HFFc6 (cell line): Measurements from ENCODE around the gene XXYLT1. TPM values are rescaled to one million over a fixed set of nuclear protein-coding genes. Genes with fewer than 3 reads are reported as not detected.
A peak's percentile ranks its signal among the peaks of the same experiment; 100 is the strongest.

Experiments
- DNase-seq: peaks from one replicate; pipeline ENCODE4 v3.0.0-alpha.2; 2018
- H3K27ac Mint-ChIP-seq: 2 replicates; pipeline ENCODE4 v1.8.0; 2020; ENCODE audit warnings: mild to moderate bottlenecking, mixed read lengths
- H3K27me3 Mint-ChIP-seq: 2 replicates; pipeline ENCODE4 v1.8.0; 2021; ENCODE audit warnings: mild to moderate bottlenecking, moderate library complexity, mixed read lengths; ENCODE audit not compliant: insufficient read depth
- H3K36me3 Mint-ChIP-seq: 2 replicates; pipeline ENCODE4 v1.8.0; 2021; ENCODE audit warnings: low read depth, mixed read lengths
- H3K4me1 Mint-ChIP-seq: 2 replicates; pipeline ENCODE4 v1.8.0; 2020; ENCODE audit warnings: low read depth, mixed read lengths
- H3K4me3 Mint-ChIP-seq: 2 replicates; pipeline ENCODE4 v1.8.0; 2020; ENCODE audit warnings: mild to moderate bottlenecking, moderate library complexity, mixed read lengths
- H3K9me3 Mint-ChIP-seq: 2 replicates; pipeline ENCODE4 v1.8.0; 2020; ENCODE audit warnings: mild to moderate bottlenecking, mixed read lengths
- total RNA-seq, 6 experiments: library from RNA; stranded (reverse); fragmentation: NEBNext Ultra II Directional; extraction: Animal tissue kit (Norgen Biotek cat#: 25700); gene quantifications; 2 replicates in 1 of 6; 3 replicates in 5 of 6; pipeline ENCODE4 v1.2.3, GENCODE V29; 2021
- TF ChIP-seq, protein P1 (sequence below): fragments of 200-600 bp; sonication (generic); IDR thresholded peaks from 2 replicates; pipeline ENCODE4 v1.5.0; 2021; ENCODE audit warnings: antibody characterized with exemption, mild to moderate bottlenecking

Gene XXYLT1
- total RNA-seq, 6 experiments from 2014 or later = 16.9 to 24.2 (median 18.3) TPM

DNA sequence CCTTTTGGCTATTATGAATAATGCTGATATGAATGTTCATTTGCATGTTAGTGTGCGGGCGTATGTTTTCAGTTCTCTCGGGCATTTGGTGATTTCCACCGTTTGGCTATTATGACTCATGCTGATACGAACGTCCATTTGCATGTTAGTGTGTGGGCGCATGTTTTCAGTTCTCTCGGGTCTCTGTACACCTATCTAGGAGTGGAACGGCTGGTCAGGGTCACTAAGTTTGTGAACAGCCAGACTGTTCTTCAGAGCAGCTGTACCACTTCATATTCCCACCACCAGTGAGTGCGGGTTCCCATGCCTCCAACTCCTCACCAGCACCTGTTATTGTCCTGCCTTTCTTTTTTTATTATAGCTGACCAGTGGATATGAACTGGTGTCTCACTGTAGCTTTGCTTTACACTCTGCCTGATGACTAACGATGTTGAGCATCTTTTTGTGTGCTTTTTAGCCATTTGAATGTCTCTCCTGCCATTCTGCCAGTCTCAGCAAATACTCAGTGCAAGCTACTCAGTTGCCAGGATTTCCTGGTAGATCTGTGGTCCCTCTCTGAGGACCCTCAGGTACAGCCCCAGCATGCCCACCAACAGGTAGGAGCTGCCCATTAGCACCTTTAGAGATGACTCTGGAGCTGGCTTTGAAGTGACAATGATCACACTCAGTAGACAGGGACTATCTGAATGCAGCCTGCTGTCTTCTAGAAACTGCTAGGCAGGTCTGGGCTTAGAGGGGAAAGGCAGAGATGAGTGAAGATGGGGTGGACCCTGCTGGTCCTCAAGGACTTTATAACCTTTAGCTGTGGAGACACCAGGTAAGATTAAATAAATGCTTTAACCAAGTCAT, 141.1 kb downstream of the XXYLT1 start:
- Mint-ChIP-seq H3K4me3 (no peak overlapping the region), H3K9me3 (no peaks in the 10 kb centered on the region), H3K27ac (no peak overlapping the region), H3K36me3 (peaks cover 6% of the 10 kb centered on the region; the same call in 1 of the 2 replicates), H3K27me3 (peaks cover 1% of the 10 kb centered on the region), H3K4me1 (peaks cover 22% of the 10 kb centered on the region)
- TF ChIP-seq, protein P1, sequence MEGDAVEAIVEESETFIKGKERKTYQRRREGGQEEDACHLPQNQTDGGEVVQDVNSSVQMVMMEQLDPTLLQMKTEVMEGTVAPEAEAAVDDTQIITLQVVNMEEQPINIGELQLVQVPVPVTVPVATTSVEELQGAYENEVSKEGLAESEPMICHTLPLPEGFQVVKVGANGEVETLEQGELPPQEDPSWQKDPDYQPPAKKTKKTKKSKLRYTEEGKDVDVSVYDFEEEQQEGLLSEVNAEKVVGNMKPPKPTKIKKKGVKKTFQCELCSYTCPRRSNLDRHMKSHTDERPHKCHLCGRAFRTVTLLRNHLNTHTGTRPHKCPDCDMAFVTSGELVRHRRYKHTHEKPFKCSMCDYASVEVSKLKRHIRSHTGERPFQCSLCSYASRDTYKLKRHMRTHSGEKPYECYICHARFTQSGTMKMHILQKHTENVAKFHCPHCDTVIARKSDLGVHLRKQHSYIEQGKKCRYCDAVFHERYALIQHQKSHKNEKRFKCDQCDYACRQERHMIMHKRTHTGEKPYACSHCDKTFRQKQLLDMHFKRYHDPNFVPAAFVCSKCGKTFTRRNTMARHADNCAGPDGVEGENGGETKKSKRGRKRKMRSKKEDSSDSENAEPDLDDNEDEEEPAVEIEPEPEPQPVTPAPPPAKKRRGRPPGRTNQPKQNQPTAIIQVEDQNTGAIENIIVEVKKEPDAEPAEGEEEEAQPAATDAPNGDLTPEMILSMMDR = no peak
- no peak for DNase-seq

DNA sequence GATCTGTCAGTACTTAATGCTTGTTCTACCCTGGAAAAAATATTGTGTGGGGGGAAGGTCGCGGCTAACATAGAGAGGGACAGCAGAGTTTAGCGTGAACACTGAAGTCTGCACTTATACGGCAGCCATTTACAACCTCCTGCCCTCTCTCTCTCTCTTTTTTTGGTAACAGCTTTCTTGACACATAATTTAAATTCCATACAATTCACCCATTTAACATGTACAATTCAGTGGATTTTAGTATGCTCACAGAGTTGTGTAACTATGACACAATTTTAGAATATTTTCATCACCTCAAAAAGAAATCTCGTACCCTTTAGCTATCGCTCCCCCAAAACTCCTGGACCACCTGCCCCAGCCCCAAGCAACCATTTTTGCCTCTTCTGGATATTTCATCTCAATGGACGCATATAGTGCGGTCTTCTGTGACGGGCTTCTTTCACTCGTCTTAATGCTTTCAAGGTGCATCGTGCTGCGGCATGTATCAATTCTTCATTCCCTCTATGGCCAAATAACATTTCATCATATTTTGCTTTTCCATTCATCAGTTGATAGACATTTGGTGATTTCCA, 141.8 kb downstream of the XXYLT1 start:
- TF ChIP-seq, protein P1 = no peak
- peaks cover 1% of the 10 kb centered on the region for H3K27me3 Mint-ChIP-seq
- no peak overlapping the region for H3K27ac Mint-ChIP-seq
- peaks cover 22% of the 10 kb centered on the region for H3K4me1 Mint-ChIP-seq
- no peak overlapping the region for H3K4me3 Mint-ChIP-seq
- DNase-seq = no peak
- peaks cover 6% of the 10 kb centered on the region; the same call in 1 of the 2 replicates for H3K36me3 Mint-ChIP-seq
- H3K9me3 Mint-ChIP-seq = no peaks in the 10 kb centered on the region

DNA sequence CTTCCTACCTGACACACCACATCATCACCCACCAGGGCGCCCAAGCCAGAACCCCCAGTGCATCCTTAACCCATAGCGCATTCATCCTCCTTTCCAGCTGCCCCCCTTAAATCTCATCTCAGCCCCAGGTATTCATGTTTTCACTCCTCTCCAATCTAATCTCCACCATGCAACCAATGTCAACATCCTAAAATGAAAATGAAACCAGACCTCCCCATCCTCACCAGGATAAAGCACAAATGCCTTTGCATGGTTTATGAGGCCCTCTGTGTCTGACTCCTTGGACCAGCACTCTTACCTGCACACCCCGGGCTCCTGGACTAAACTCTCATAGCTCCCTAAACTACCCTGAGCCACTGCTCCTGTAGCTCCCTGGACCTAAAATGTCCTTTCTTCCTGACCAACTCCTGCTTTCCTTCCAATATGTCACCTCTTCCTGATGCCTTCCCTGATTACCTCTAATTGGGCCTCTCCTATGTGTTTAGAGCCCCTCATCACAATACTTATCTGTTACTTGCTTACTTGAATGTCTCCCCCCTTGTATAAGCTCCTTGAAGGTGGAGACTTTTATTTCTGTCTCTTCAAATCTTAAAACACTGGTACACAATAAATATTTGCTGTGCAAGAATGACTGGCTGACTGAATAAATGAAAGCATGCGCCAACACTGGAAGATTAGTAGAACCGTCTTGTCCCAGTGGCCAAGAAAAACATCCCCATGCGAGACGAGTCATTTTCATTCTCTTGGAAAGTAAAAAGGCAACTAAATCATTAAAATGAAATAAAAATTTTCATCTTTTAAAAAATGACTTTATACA, 142.5 kb downstream of the XXYLT1 start:
- Mint-ChIP-seq H3K36me3 (peaks cover 6% of the 10 kb centered on the region; the same call in 1 of the 2 replicates), H3K4me3 (no peak overlapping the region), H3K27ac (0 out of 2 replicates have a peak overlapping the region, but pooled peaks have one; percentile 8), H3K27me3 (peaks cover 1% of the 10 kb centered on the region), H3K9me3 (no peaks in the 10 kb centered on the region), H3K4me1 (peaks cover 22% of the 10 kb centered on the region)
- TF ChIP-seq, protein P1 = no peak
- no peak for DNase-seq

DNA sequence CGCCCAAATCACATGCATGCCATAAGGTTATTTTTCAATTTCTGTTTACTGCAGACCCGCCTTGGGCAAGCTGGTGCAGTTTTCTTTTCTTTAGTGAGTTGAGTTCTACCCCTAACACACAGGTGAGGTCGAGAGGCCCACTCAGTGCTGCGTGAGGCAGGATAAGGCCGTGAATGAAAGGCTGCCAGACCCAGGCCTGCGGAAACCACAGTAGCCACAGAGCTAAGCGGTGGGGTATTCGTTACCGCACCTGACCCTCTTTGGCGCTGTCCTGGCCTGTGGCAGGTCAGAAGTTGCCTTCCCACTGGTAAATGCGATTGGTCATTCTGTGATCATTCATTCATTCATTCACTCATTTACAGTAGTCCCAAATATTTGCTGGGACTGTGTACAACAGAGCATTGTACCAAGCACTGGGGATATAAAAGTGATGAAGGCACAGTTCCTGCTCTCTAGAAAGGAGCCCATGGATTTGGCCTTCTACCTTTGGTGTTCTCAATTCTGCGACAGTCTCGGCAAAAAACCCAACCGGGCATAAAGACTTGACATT, 144.8 kb downstream of the XXYLT1 start:
- Mint-ChIP-seq H3K4me3 (no peak overlapping the region), H3K4me1 (peaks cover 27% of the 10 kb centered on the region), H3K9me3 (no peaks in the 10 kb centered on the region), H3K27ac (no peak overlapping the region), H3K27me3 (no peaks in the 10 kb centered on the region; the same call in 1 of the 2 replicates), H3K36me3 (peaks cover 6% of the 10 kb centered on the region; the same call in 1 of the 2 replicates)
- no peak for DNase-seq
- TF ChIP-seq, protein P1 = no peak

DNA sequence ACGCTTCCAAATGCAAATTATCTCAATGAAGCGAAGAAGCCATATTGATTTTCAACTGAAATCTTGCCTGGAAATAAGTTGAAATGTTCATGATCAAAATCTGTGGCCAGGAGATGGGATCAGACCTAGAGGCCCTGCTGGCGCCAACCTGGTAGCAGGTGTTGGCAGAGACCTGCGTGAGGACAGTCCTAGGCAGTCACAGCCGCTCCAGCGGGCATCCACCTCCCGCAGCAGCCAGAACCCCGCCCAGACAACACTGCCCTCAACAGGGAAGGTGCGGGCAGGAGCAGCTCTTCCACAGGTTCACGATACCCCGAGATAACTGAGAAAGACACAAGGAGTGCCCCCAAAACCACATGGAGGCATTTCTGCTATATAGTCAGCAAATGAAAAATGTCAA, 145.3 kb downstream of the XXYLT1 start:
- Mint-ChIP-seq H3K27ac (no peak overlapping the region), H3K36me3 (peaks cover 6% of the 10 kb centered on the region; the same call in 1 of the 2 replicates), H3K4me1 (peaks cover 28% of the 10 kb centered on the region), H3K27me3 (no peaks in the 10 kb centered on the region; the same call in 1 of the 2 replicates), H3K4me3 (no peak overlapping the region), H3K9me3 (no peaks in the 10 kb centered on the region)
- TF ChIP-seq, protein P1 = no peak
- DNase-seq = no peak
